Measurements from ENCODE around the gene SLC35E4. TPM values are rescaled to one million over a fixed set of nuclear protein-coding genes. Genes with fewer than 3 reads are reported as not detected.

SLC35E4 gene
- total and polyA plus RNA-seq, 9 of the 15 experiments (the other 6 are each of a cell fraction or from before 2014, with no cell fraction given) = 0.06 to 2.3 (median 0.86) TPM; not detected in 1

DNA sequence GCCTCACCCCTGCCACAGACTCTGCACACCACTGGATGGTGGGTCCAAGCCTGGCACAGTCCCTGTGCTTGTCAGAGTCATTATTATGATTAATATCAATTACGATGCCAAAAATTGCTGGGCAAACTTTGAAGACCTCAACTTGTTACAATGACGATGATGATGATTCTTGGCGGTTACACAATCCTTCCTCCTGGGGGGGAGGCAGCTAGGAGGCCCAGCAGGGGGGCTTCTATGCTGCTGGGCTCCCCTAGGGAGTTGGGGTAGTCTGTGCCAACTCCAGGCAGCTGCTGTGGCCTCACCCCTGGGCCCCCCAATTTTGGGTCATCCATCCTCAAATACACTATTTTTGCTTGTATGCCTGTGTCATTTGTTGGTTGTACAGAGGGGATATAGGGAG, 12.0 kb downstream of the SLC35E4 start (continued):
- TF ChIP-seq ZNF318 (IDR thresholded peaks at IDR 0.05; ENCODE audit: borderline replicate concordance in 1 of 2, low read depth in 1 of 2) = no peak
- no peak for TF ChIP-seq ZFP30 (CRISPR knock-in tag; IDR thresholded peaks at IDR 0.05; ENCODE audit: borderline replicate concordance)
- TF ChIP-seq ZNF764 (CRISPR knock-in tag; IDR thresholded peaks at IDR 0.05; ENCODE audit: low read depth) = no peak
